Stomach (tissue), 4 donors: ENCODE results near the gene NDC1.

Experiments used
- EP300 ChIP-seq: sonication (generic); formaldehyde crosslinking; IDR thresholded peaks from one replicate; pipeline ENCODE4 v1.6.1; 2017; ENCODE audit warnings: antibody characterized with exemption
- POLR2A ChIP-seq, 4 donors: fragments of 450-650 bp; IDR thresholded peaks; one replicate each; pipeline ENCODE4 v1.6.1; 2016; ENCODE audit warnings: antibody characterized with exemption in 4 of 4, control low read depth in 2 of 4, mild to moderate bottlenecking in 1 of 4, moderate library complexity in 1 of 4
- POLR2AphosphoS5 ChIP-seq, 3 donors: sonication (generic); formaldehyde crosslinking; IDR thresholded peaks; one replicate each; pipeline ENCODE4 v1.6.1; 2016; ENCODE audit warnings: antibody characterized with exemption in 3 of 3
- TF ChIP-seq, protein P1 (sequence below), 7 experiments: fragments of 450-650 bp in 4 of 7; fragments of 200-600 bp in 3 of 7; sonication (generic) in 3 of 7; IDR thresholded peaks; one replicate each; pipeline ENCODE4 v1.5.1; 2016 to 2019; ENCODE audit warnings: antibody characterized with exemption in 7 of 7, control low read depth in 2 of 7, mild to moderate bottlenecking in 1 of 7

DNA sequence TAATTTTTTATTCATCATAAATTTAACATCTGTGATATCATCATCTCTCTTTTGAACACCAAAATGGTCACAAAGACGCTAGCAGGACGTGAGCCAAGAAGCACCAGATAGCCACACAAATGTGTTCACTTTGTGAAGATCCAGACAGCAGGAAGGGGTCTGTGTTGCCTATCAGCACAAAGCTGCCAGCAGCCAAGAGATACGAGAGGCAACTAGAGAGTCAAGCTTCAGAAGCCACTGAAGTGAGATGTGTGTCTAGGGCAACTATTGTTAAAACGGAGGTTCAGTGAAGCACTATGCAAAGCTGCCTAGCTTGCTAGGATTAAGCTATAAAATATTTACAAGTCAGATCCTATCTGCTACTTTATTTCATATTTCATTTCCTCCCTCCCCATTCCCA is 45.3 kb downstream of the NDC1 start:
- TF ChIP-seq, protein P1, sequence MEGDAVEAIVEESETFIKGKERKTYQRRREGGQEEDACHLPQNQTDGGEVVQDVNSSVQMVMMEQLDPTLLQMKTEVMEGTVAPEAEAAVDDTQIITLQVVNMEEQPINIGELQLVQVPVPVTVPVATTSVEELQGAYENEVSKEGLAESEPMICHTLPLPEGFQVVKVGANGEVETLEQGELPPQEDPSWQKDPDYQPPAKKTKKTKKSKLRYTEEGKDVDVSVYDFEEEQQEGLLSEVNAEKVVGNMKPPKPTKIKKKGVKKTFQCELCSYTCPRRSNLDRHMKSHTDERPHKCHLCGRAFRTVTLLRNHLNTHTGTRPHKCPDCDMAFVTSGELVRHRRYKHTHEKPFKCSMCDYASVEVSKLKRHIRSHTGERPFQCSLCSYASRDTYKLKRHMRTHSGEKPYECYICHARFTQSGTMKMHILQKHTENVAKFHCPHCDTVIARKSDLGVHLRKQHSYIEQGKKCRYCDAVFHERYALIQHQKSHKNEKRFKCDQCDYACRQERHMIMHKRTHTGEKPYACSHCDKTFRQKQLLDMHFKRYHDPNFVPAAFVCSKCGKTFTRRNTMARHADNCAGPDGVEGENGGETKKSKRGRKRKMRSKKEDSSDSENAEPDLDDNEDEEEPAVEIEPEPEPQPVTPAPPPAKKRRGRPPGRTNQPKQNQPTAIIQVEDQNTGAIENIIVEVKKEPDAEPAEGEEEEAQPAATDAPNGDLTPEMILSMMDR (IDR thresholded peaks at IDR 0.05): no peak
- TF ChIP-seq POLR2A (IDR thresholded peaks at IDR 0.05): no peak
- no peak for TF ChIP-seq POLR2AphosphoS5 (IDR thresholded peaks at IDR 0.05)
- no peak for TF ChIP-seq EP300
